NCI-H2081 treated with DMSO at 0.1 percent for 48 hours (cell line): ENCODE results near the gene RXRB.
"Not testable (repeated sequence)": the region's sequence is repeated elsewhere in the genome, so short reads cannot be mapped to it uniquely, and the experiment has no call there.

Source experiments
- DNase-seq: peaks from one replicate; lab custom pipeline; 2025; lab: John Stamatoyannopoulos, UW

The RXRB gene

GRCh38 chr6:33200219-33201146 lies at the start of gene RXRB, which contains the start of gene SLC39A7:
TSS of gene RXRB (minus strand) at chr6:33200665. CDS start at chr6:33200476, 189 bp downstream.
TSS of gene SLC39A7 (plus strand) at chr6:33200867. CDS start at chr6:33201246, 379 bp downstream.
- peak; percentile 79 for DNase-seq

- no peak for DNase-seq
Measured at GRCh38 chr6:33249732-33250630, 49.5 kb upstream of the RXRB start.

GRCh38 chr6:33248932-33249731 lies 48.7 kb upstream of the RXRB start:
- DNase-seq: peak; percentile 95

GRCh38 chr6:33248643-33248931 lies 48.1 kb upstream of the RXRB start:
- no peak for DNase-seq

GRCh38 chr6:33247977-33248642 lies 47.6 kb upstream of the RXRB start:
- peak; percentile 44 for DNase-seq

- DNase-seq: no peak
Measured at GRCh38 chr6:33243476-33243875, 43.0 kb upstream of the RXRB start.

- no peak for DNase-seq
Measured at GRCh38 chr6:33241968-33242367, 41.5 kb upstream of the RXRB start.

GRCh38 chr6:33237741-33238140 lies 37.3 kb upstream of the RXRB start:
- DNase-seq: no peak

- DNase-seq: no peak
Measured at GRCh38 chr6:33236852-33237251, 36.4 kb upstream of the RXRB start.

- DNase-seq: no peak
Measured at GRCh38 chr6:33236328-33236727, 35.9 kb upstream of the RXRB start.

GRCh38 chr6:33235221-33235634 lies 34.8 kb upstream of the RXRB start:
- DNase-seq: no peak

- not testable (repeated sequence) for DNase-seq
Measured at GRCh38 chr6:33226503-33227120, 26.1 kb upstream of the RXRB start.

- no peak for DNase-seq
Measured at GRCh38 chr6:33217681-33218080, 17.2 kb upstream of the RXRB start.

- no peak for DNase-seq
Measured at GRCh38 chr6:33217246-33217645, 16.8 kb upstream of the RXRB start.

- DNase-seq: no peak
Measured at GRCh38 chr6:33216117-33216649, 15.7 kb upstream of the RXRB start.

- DNase-seq: no peak
Measured at GRCh38 chr6:33215271-33216116, 15.0 kb upstream of the RXRB start.

GRCh38 chr6:33213989-33214335 lies 13.5 kb upstream of the RXRB start:
- DNase-seq: no peak

- no peak for DNase-seq
Measured at GRCh38 chr6:33213166-33213988, 12.9 kb upstream of the RXRB start.

- DNase-seq: no peak
Measured at GRCh38 chr6:33212857-33213165, 12.3 kb upstream of the RXRB start.
